SW480 (cell line): ENCODE measurements around the gene ST8SIA6.
A peak's percentile ranks its signal among the peaks of the same experiment; 100 is the strongest.
"Not testable (repeated sequence)": the region's sequence is repeated elsewhere in the genome, so short reads cannot be mapped to it uniquely, and the experiment has no call there.

Experiments
- DNase-seq: peaks from one replicate; pipeline ENCODE4 v3.0.0-alpha.2; 2016; ENCODE audit warnings: low spot score

Gene ST8SIA6

DNA sequence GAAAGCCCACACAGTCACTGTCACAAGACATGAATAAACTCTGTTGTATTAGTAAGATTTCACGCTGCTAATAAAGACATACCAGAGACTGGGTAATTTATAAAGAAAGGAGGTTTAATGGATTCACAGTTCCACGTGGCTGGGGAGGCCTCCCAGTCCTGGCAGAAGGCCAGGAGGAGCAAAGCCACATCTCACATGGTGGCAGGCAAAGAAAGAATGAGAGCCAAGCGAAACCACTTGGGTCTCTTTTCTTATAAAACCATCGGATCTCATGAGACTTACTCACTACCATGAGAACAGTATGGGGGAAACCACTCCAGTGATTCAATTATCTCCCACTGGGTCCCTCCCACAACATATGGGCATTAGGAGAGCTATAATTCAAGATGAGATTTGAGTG is 110.2 kb downstream of the ST8SIA6 start:
- DNase-seq: no peak

- no peak for DNase-seq
Observed at GRCh38 chr10:17343118-17343517, 111.3 kb downstream of the ST8SIA6 start.

- DNase-seq: no peak
Observed at GRCh38 chr10:17340144-17340829, 114.1 kb downstream of the ST8SIA6 start.

GRCh38 chr10:17335065-17335464 is 119.3 kb downstream of the ST8SIA6 start:
- DNase-seq: no peak

- no peak for DNase-seq
Observed at GRCh38 chr10:17330501-17330900, 123.9 kb downstream of the ST8SIA6 start.

- DNase-seq: no peak
Observed at GRCh38 chr10:17326377-17326776, 128.0 kb downstream of the ST8SIA6 start.

- not testable (repeated sequence) for DNase-seq
Observed at GRCh38 chr10:17321957-17322356, 132.4 kb downstream of the ST8SIA6 start.

DNA sequence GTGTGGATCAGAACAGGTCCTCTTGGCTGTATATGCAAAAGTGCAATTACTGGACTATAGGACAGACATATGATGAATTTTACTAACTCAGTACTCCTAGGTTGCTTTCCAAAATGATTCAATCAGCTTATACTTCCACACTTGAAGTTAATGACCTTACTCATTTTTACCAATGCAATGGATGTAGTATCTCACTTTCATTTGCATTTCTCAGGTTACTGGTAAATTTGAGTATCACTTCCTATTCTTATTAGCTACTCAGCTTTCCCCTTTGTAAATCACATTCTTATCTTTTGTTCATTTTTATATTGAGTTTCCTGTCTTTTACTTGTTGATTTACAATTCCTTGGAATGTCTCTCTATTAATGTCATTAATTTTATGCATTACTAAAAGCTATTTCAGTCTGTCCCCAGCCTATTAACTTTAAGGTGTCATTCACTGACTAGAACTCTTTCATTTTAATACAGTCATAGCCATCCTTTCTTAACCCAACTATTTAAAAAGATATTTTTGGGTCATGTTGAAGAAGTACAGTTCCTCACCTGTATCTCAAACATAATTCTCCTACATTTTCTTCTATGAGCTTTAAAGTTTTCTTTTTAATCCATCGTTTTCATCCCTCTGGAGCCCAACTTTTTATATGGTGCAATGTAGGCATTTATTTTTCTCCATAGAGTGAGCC is 137.8 kb downstream of the ST8SIA6 start:
- no peak for DNase-seq

DNA sequence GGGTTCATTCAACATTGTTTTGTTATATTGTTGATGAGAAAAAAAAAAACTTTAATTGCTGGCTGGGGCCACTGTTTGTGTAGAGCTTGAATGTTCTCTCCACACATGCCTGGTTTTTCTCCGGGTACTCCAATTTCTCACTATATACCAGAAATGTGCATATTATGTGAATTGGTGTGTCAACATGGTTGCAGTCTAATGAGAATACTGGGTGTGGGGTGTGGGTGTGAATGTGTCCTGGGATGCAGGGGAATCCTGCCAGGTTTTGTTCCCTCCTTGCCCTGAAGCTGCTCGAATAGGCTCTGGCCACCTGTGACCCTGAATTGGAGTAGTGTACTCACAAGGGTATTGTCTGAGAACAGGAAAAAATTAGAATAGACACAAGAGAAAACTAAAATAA is 145.0 kb downstream of the ST8SIA6 start:
- no peak for DNase-seq

- DNase-seq: no peak
Observed at GRCh38 chr10:17307123-17307522, 147.3 kb downstream of the ST8SIA6 start.

DNA sequence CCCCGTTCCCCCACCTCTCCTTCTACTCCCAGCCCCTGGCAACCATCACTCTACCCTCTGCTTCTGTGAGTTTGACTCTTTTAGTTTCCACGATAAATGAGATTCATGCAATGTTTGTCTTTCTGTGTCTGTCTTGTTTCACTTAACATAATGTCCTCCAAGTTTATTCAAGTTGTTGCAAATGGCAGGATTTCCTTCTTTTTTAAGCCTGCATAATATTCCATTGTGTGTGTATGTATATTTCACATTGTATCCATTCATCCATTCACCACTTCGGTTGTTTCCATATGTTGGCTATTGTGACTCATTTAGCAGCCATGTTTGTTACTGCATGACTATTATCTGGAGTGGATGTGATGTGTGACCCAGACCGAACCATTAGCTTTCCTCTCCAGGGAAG is 162.0 kb downstream of the ST8SIA6 start:
- no peak for DNase-seq

GRCh38 chr10:17290226-17290625 is 164.2 kb downstream of the ST8SIA6 start:
- DNase-seq: peak; percentile 52

DNA sequence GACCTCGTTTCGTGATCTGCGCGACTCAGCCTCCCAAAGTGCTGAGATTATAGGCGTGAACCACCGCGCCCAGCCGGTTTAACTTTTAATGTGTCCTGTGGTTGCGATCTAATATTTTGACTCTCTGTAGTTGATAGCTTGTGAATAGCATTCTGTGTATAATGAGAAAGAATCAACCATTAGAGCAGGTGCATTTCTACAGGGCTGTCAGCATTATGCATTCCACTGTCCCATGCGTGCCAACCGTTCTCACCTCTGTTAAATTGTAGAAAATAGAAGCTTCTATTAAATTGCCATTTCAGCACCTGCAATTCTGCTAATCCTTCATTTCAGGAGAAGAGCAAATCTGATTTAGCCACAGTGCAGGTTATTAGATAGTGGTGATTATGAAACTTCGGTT is 164.6 kb downstream of the ST8SIA6 start:
- DNase-seq: peak; percentile 5

- DNase-seq: no peak
Observed at GRCh38 chr10:17286562-17287550, 167.5 kb downstream of the ST8SIA6 start.

DNA sequence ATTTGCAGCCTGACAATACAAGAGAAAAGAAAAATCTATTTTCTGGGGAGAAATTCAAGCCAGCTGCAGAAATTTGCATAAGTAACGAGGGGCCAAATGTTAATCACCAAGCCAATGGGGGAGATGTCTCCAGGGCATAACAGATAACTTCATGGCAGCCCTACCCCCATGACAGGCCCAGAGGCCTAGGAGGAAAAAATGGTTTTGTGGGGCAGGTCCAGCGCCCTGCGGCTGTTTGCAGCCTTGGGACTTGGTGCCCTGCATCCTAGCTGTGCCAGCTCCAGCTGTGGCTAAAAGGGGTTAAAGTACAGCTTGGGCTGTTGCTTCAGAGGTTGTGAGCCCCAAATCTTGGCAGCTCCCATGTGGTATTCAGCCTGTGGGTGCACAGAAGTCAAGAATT is 172.1 kb downstream of the ST8SIA6 start:
- no peak for DNase-seq

DNA sequence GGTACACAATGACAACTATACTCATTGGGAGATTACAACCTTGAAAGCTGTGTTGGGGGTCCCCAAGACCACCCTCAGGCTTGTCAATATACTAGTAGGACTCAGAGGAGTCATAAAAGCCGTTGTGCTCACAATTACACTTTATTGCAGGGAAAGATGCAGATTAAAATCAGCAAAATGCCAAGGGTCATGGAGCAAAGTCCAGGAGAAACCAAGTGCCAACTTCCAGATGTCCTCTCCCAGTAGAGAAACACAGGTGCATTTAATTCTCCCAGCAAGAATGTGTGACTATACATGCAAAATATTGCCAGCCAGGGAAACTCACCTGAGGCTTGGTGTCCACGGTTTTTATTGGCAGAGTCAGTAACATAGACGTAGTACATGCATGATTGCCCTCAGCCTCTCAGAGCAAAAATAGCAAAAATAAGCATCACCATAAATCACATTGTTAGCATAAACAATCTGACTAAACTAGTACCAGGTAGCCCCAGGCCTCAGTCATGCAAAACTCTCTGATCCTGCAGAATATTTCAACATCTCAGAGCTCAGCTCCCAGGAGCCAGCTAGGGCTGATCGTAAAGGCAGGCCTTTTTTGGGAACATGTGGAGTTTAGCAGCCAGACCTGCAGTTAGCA is 175.7 kb downstream of the ST8SIA6 start:
- no peak for DNase-seq

- no peak for DNase-seq
Observed at GRCh38 chr10:17276756-17277424, 177.5 kb downstream of the ST8SIA6 start.

- peak; percentile 30 for DNase-seq
Observed at GRCh38 chr10:17273403-17273802, 181.0 kb downstream of the ST8SIA6 start.

GRCh38 chr10:17272648-17273047 is 181.7 kb downstream of the ST8SIA6 start:
- no peak for DNase-seq
